Memory B cell (primary cell): ENCODE measurements around the gene RALGDS.

Experiments used
- ATAC-seq: fragments of 150-1000 bp; cut with Tn5 transposase; 2 replicates; pipeline ENCODE4 v1.10.0; 2021; ENCODE audit warnings: low read depth, mild to moderate bottlenecking, moderate library complexity
- DNase-seq, 2 donors: peaks; one replicate each; pipeline ENCODE4 v3.0.0; 2022; ENCODE audit warnings: low spot score in 2 of 2
- H3K27ac Mint-ChIP-seq: one replicate; pipeline ENCODE4 v1.8.0; 2022; ENCODE audit warnings: mild to moderate bottlenecking, moderate library complexity, mixed read lengths
- H3K27me3 Mint-ChIP-seq: one replicate; pipeline ENCODE4 v1.8.0; 2022; ENCODE audit warnings: mixed read lengths
- H3K36me3 Mint-ChIP-seq: one replicate; pipeline ENCODE4 v1.8.0; 2022; ENCODE audit warnings: mild to moderate bottlenecking, mixed read lengths
- H3K4me1 Mint-ChIP-seq: one replicate; pipeline ENCODE4 v1.8.0; 2022; ENCODE audit warnings: mixed read lengths
- H3K4me3 Mint-ChIP-seq: one replicate; pipeline ENCODE4 v1.8.0; 2022; ENCODE audit warnings: mild to moderate bottlenecking, moderate library complexity, mixed read lengths
- H3K9me3 Mint-ChIP-seq: one replicate; pipeline ENCODE4 v1.8.0; 2022; ENCODE audit warnings: mixed read lengths

The RALGDS gene

GRCh38 chr9:133146746-133147411 lies 25.8 kb upstream of the RALGDS start:
- no peak for ATAC-seq
- H3K36me3 Mint-ChIP-seq: no peaks in the 10 kb centered on the region
- no peaks in the 10 kb centered on the region for H3K27me3 Mint-ChIP-seq
- H3K4me3 Mint-ChIP-seq: peak overlapping the region; percentile 84
- H3K9me3 Mint-ChIP-seq: no peaks in the 10 kb centered on the region
- peaks cover 34% of the 10 kb centered on the region for H3K4me1 Mint-ChIP-seq
- DNase-seq: no peak
- peak overlapping the region; percentile 93 for H3K27ac Mint-ChIP-seq

GRCh38 chr9:133144904-133145851 lies 24.1 kb upstream of the RALGDS start:
- DNase-seq: no peak
- H3K4me1 Mint-ChIP-seq: peaks cover 35% of the 10 kb centered on the region
- H3K27ac Mint-ChIP-seq: peak overlapping the region; percentile 93
- no peak for ATAC-seq
- H3K4me3 Mint-ChIP-seq: peak overlapping the region; percentile 84
- H3K27me3 Mint-ChIP-seq: no peaks in the 10 kb centered on the region
- no peaks in the 10 kb centered on the region for H3K9me3 Mint-ChIP-seq
- no peaks in the 10 kb centered on the region for H3K36me3 Mint-ChIP-seq

GRCh38 chr9:133144142-133144903 lies 23.3 kb upstream of the RALGDS start:
- Mint-ChIP-seq H3K27me3 (no peaks in the 10 kb centered on the region), H3K4me3 (peak overlapping the region; percentile 84), H3K27ac (peak overlapping the region; percentile 93), H3K4me1 (peaks cover 32% of the 10 kb centered on the region), H3K36me3 (no peaks in the 10 kb centered on the region), H3K9me3 (no peaks in the 10 kb centered on the region)
- DNase-seq (peak; percentile 88 to 95), ATAC-seq (peak; percentile 42)

GRCh38 chr9:133143639-133144141 lies 22.6 kb upstream of the RALGDS start:
- H3K36me3 Mint-ChIP-seq: no peaks in the 10 kb centered on the region
- ATAC-seq (no peak), DNase-seq (no peak)
- H3K4me3 Mint-ChIP-seq: peak overlapping the region; percentile 84
- H3K9me3 Mint-ChIP-seq: no peaks in the 10 kb centered on the region
- no peaks in the 10 kb centered on the region for H3K27me3 Mint-ChIP-seq
- peaks cover 31% of the 10 kb centered on the region for H3K4me1 Mint-ChIP-seq
- peak overlapping the region; percentile 93 for H3K27ac Mint-ChIP-seq

- peaks cover 28% of the 10 kb centered on the region for H3K4me1 Mint-ChIP-seq
- H3K27me3 Mint-ChIP-seq: no peaks in the 10 kb centered on the region
- H3K36me3 Mint-ChIP-seq: no peaks in the 10 kb centered on the region
- ATAC-seq (no peak), DNase-seq (no peak)
- H3K4me3 Mint-ChIP-seq: no peak overlapping the region
- H3K9me3 Mint-ChIP-seq: no peaks in the 10 kb centered on the region
- H3K27ac Mint-ChIP-seq: peak overlapping the region; percentile 94
Observed at GRCh38 chr9:133142684-133143622, 21.9 kb upstream of the RALGDS start.

- no peak overlapping the region for H3K4me3 Mint-ChIP-seq
- peak overlapping the region; percentile 94 for H3K27ac Mint-ChIP-seq
- no peaks in the 10 kb centered on the region for H3K9me3 Mint-ChIP-seq
- no peaks in the 10 kb centered on the region for H3K36me3 Mint-ChIP-seq
- peaks cover 23% of the 10 kb centered on the region for H3K4me1 Mint-ChIP-seq
- no peaks in the 10 kb centered on the region for H3K27me3 Mint-ChIP-seq
- ATAC-seq: peak; percentile 23
- DNase-seq: no peak
Observed at GRCh38 chr9:133141833-133142595, 21.0 kb upstream of the RALGDS start.

GRCh38 chr9:133140606-133141005 lies 19.6 kb upstream of the RALGDS start:
- peak overlapping the region; percentile 94 for H3K27ac Mint-ChIP-seq
- no peaks in the 10 kb centered on the region for H3K36me3 Mint-ChIP-seq
- DNase-seq (no peak), ATAC-seq (no peak)
- H3K4me1 Mint-ChIP-seq: peaks cover 26% of the 10 kb centered on the region
- H3K27me3 Mint-ChIP-seq: no peaks in the 10 kb centered on the region
- H3K4me3 Mint-ChIP-seq: no peak overlapping the region
- H3K9me3 Mint-ChIP-seq: no peaks in the 10 kb centered on the region

GRCh38 chr9:133140174-133140505 lies 19.1 kb upstream of the RALGDS start:
- ATAC-seq (no peak), DNase-seq (no peak)
- H3K4me3 Mint-ChIP-seq: no peak overlapping the region
- H3K36me3 Mint-ChIP-seq: no peaks in the 10 kb centered on the region
- no peaks in the 10 kb centered on the region for H3K9me3 Mint-ChIP-seq
- H3K27ac Mint-ChIP-seq: peak overlapping the region; percentile 41
- peaks cover 27% of the 10 kb centered on the region for H3K4me1 Mint-ChIP-seq
- H3K27me3 Mint-ChIP-seq: no peaks in the 10 kb centered on the region

- no peak overlapping the region for H3K4me3 Mint-ChIP-seq
- H3K36me3 Mint-ChIP-seq: no peaks in the 10 kb centered on the region
- H3K4me1 Mint-ChIP-seq: peaks cover 27% of the 10 kb centered on the region
- no peaks in the 10 kb centered on the region for H3K27me3 Mint-ChIP-seq
- no peak for DNase-seq
- ATAC-seq: no peak
- peak overlapping the region; percentile 73 for H3K27ac Mint-ChIP-seq
- no peaks in the 10 kb centered on the region for H3K9me3 Mint-ChIP-seq
Observed at GRCh38 chr9:133139246-133140173, 18.5 kb upstream of the RALGDS start.

- ATAC-seq: no peak
- H3K9me3 Mint-ChIP-seq: no peaks in the 10 kb centered on the region
- no peaks in the 10 kb centered on the region for H3K27me3 Mint-ChIP-seq
- no peak overlapping the region for H3K4me3 Mint-ChIP-seq
- H3K36me3 Mint-ChIP-seq: no peaks in the 10 kb centered on the region
- DNase-seq: no peak
- peak overlapping the region; percentile 100 for H3K27ac Mint-ChIP-seq
- peaks cover 29% of the 10 kb centered on the region for H3K4me1 Mint-ChIP-seq
Observed at GRCh38 chr9:133137451-133138231, 16.6 kb upstream of the RALGDS start.

GRCh38 chr9:133135146-133135745 lies 14.2 kb upstream of the RALGDS start:
- peaks cover 35% of the 10 kb centered on the region for H3K4me1 Mint-ChIP-seq
- H3K36me3 Mint-ChIP-seq: no peaks in the 10 kb centered on the region
- no peak for DNase-seq
- H3K27ac Mint-ChIP-seq: peak overlapping the region; percentile 100
- no peak for ATAC-seq
- H3K27me3 Mint-ChIP-seq: no peaks in the 10 kb centered on the region
- no peaks in the 10 kb centered on the region for H3K9me3 Mint-ChIP-seq
- no peak overlapping the region for H3K4me3 Mint-ChIP-seq
